ENCODE data around the gene SECISBP2L. TPM values are rescaled to one million over a fixed set of nuclear protein-coding genes. Genes with fewer than 3 reads are reported as not detected.

The SECISBP2L gene
- total and polyA plus RNA-seq, 4 donors = 16.2 to 678 (median 51.7) TPM

- DNase-seq = no peak
These were observed 13.6 kb downstream of the SECISBP2L start for GRCh38 chr15:49032601-49033145.

GRCh38 chr15:49031804-49032203 lies 14.4 kb downstream of the SECISBP2L start:
- no peak for TF ChIP-seq CTCF (IDR thresholded peaks at IDR 0.05; ENCODE audit: control extremely low read depth, extremely low read depth)
- DNase-seq = no peak
- H3K27ac ChIP-seq (ENCODE audit: low read depth in 1 of 2, low read length in 1 of 2) = no peak overlapping the region
- H3K9me3 ChIP-seq (ENCODE audit: control insufficient read depth in 4 of 4, insufficient read depth in 3 of 4, low read length in 3 of 4) = no peaks in the 10 kb centered on the region
- peaks cover 0 to 7% (median 2%) of the 10 kb centered on the region in 5 donors for H3K4me1 ChIP-seq (ENCODE audit: control insufficient read depth in 5 of 5, insufficient read depth in 5 of 5, low read length in 5 of 5)
- H3K9ac ChIP-seq (ENCODE audit: insufficient read depth in 1 of 2, low read length in 2 of 2) = no peak overlapping the region
- no peak for ATAC-seq (ENCODE audit: insufficient read depth, low FRiP score)
- WGBS, 2 donors = 89 to 98% methylated on average over 2 of the region's 2 CpGs
- H3K36me3 ChIP-seq (ENCODE audit: control insufficient read depth in 4 of 4, insufficient read depth in 4 of 4, low read length in 4 of 4) = peaks cover 11 to 35% (median 17%) of the 10 kb centered on the region in 4 donors
- no peaks in the 10 kb centered on the region for H3K27me3 ChIP-seq (ENCODE audit: control insufficient read depth in 3 of 3, insufficient read depth in 3 of 3, low read length in 2 of 3)
- no peak overlapping the region for H3K4me3 ChIP-seq

More at GRCh38 chr15:49032601-49033145, 13.6 kb downstream of the SECISBP2L start:
- no peak for ATAC-seq (ENCODE audit: insufficient read depth, low FRiP score)
- Histone ChIP-seq H3K4me1 (ENCODE audit: control insufficient read depth in 5 of 5, insufficient read depth in 5 of 5, low read length in 5 of 5) (peaks cover 0 to 11% (median 3%) of the 10 kb centered on the region in 5 donors), H3K9me3 (ENCODE audit: control insufficient read depth in 4 of 4, insufficient read depth in 3 of 4, low read length in 3 of 4) (no peaks in the 10 kb centered on the region), H3K36me3 (ENCODE audit: control insufficient read depth in 4 of 4, insufficient read depth in 4 of 4, low read length in 4 of 4) (peaks cover 9 to 35% (median 16%) of the 10 kb centered on the region in 4 donors), H3K27ac (ENCODE audit: low read depth in 1 of 2, low read length in 1 of 2) (no peak overlapping the region), H3K27me3 (ENCODE audit: control insufficient read depth in 3 of 3, insufficient read depth in 3 of 3, low read length in 2 of 3) (no peaks in the 10 kb centered on the region), H3K4me3 (no peak overlapping the region), H3K9ac (ENCODE audit: insufficient read depth in 1 of 2, low read length in 2 of 2) (no peak overlapping the region)
- WGBS, 2 donors = 91 to 94% methylated on average over 5 of the region's 5 CpGs
- no peak for TF ChIP-seq CTCF (IDR thresholded peaks at IDR 0.05; ENCODE audit: control extremely low read depth, extremely low read depth)

- Histone ChIP-seq H3K4me1 (ENCODE audit: control insufficient read depth in 5 of 5, insufficient read depth in 5 of 5, low read length in 5 of 5) (no peaks in the 10 kb centered on the region), H3K36me3 (ENCODE audit: control insufficient read depth in 4 of 4, insufficient read depth in 4 of 4, low read length in 4 of 4) (peaks cover 8 to 28% (median 14%) of the 10 kb centered on the region in 4 donors), H3K27ac (ENCODE audit: low read depth in 1 of 2, low read length in 1 of 2) (no peak overlapping the region), H3K27me3 (ENCODE audit: control insufficient read depth in 3 of 3, insufficient read depth in 3 of 3, low read length in 2 of 3) (no peaks in the 10 kb centered on the region), H3K4me3 (no peak overlapping the region), H3K9me3 (ENCODE audit: control insufficient read depth in 4 of 4, insufficient read depth in 3 of 4, low read length in 3 of 4) (no peaks in the 10 kb centered on the region), H3K9ac (ENCODE audit: insufficient read depth in 1 of 2, low read length in 2 of 2) (no peak overlapping the region)
- no peak for TF ChIP-seq CTCF (IDR thresholded peaks at IDR 0.05; ENCODE audit: control extremely low read depth, extremely low read depth)
- DNase-seq (no peak), ATAC-seq (ENCODE audit: insufficient read depth, low FRiP score) (no peak)
- WGBS, 2 donors = 82 to 96% methylated on average over 1 of the region's 1 CpG
These were observed 19.5 kb downstream of the SECISBP2L start for GRCh38 chr15:49026700-49027099.

GRCh38 chr15:49024840-49025239 lies 21.4 kb downstream of the SECISBP2L start:
- H3K4me1 ChIP-seq (ENCODE audit: control insufficient read depth in 5 of 5, insufficient read depth in 5 of 5, low read length in 5 of 5) = no peaks in the 10 kb centered on the region
- H3K27me3 ChIP-seq (ENCODE audit: control insufficient read depth in 3 of 3, insufficient read depth in 3 of 3, low read length in 2 of 3) = no peaks in the 10 kb centered on the region
- no peak overlapping the region for H3K27ac ChIP-seq (ENCODE audit: low read depth in 1 of 2, low read length in 1 of 2)
- TF ChIP-seq CTCF (IDR thresholded peaks at IDR 0.05; ENCODE audit: control extremely low read depth, extremely low read depth) = no peak
- no peaks in the 10 kb centered on the region for H3K9me3 ChIP-seq (ENCODE audit: control insufficient read depth in 4 of 4, insufficient read depth in 3 of 4, low read length in 3 of 4)
- H3K4me3 ChIP-seq = no peak overlapping the region
- 88 to 91% methylated on average over 1 of the region's 1 CpG for WGBS, 2 donors
- H3K36me3 ChIP-seq (ENCODE audit: control insufficient read depth in 4 of 4, insufficient read depth in 4 of 4, low read length in 4 of 4) = peaks cover 5 to 32% (median 19%) of the 10 kb centered on the region in 4 donors
- DNase-seq (no peak), ATAC-seq (ENCODE audit: insufficient read depth, low FRiP score) (no peak)
- H3K9ac ChIP-seq (ENCODE audit: insufficient read depth in 1 of 2, low read length in 2 of 2) = no peak overlapping the region

All from lung (tissue), 12 donors.